ENCODE measurements around the gene CDK18. TPM values are rescaled to one million over a fixed set of nuclear protein-coding genes. Genes with fewer than 3 reads are reported as not detected.

CDK18 gene
- total and polyA plus RNA-seq, 9 of the 15 experiments (the other 6 are each of a cell fraction or from before 2014, with no cell fraction given), result 0.05 to 0.69 (median 0.17) TPM; not detected in 2

GRCh38 chr1:205517763-205518162 is 13.3 kb downstream of the CDK18 start:
- ChIA-PET POLR2A (interaction anchor here (0.7 to 1.0 kb wide), 2 partner anchors 25 to 89 kb away, joined by 3 read pairs; no protein-coding TSS in a partner anchor), CTCF (ENCODE audit: low intra/inter-chr PET ratio) (no interaction called here)
- Histone ChIP-seq H3K4me2 (ENCODE audit: insufficient read depth, low read length) (no peak overlapping the region), H4K20me1 (replicated peaks; ENCODE audit: control insufficient read depth, insufficient read depth, low read length) (0 out of 2 replicates have a peak, but pooled peaks cover 9% of the 10 kb centered on the region), H2AFZ (ENCODE audit: low read depth, low read length) (no peak overlapping the region), H3K27me3 (ENCODE audit: control insufficient read depth in 2 of 2, insufficient read depth in 2 of 2, low read length in 2 of 2) (peaks cover 7 to 46% of the 10 kb centered on the region in 2 experiments; a peak in 4 of 5 replicates), H3K36me3 (ENCODE audit: control insufficient read depth, insufficient read depth, low read length) (no peaks in the 10 kb centered on the region), H3K9me1 (ENCODE audit: control insufficient read depth, insufficient read depth, low read length) (no peaks in the 10 kb centered on the region), H3K4me1 (replicated peaks in 1 of 2; ENCODE audit: control insufficient read depth in 2 of 2, insufficient read depth in 2 of 2, low read length in 2 of 2) (peaks cover 0 to 5% of the 10 kb centered on the region in 2 experiments; a peak in 2 of 5 replicates), H3K4me3 (no peak overlapping the region), H3K79me2 (ENCODE audit: control insufficient read depth, insufficient read depth, low read length) (no peaks in the 10 kb centered on the region), H3K27ac (ENCODE audit: extremely low read depth, low read depth, low read length) (no peak overlapping the region), H3K9ac (ENCODE audit: insufficient read depth in 1 of 2, low read depth in 2 of 2, low read length in 2 of 2) (no peak overlapping the region), H3K9me3 (replicated peaks; ENCODE audit: control insufficient read depth, insufficient read depth, low read depth, low read length) (no peaks in the 10 kb centered on the region)
- ATAC-seq (no peak), DNase-seq (ENCODE audit: extremely low read depth in 1 of 4, low spot score in 3 of 4) (no peak), FAIRE-seq (peak; percentile 32)
- in situ Hi-C loops (cut with MboI), result no loop called here
- WGBS (ENCODE audit: insufficient coverage, low coverage, missing lambda C conversion rate), result 0% methylated on average over 5 of the region's 5 CpGs
- intact Hi-C loops (cut with micrococcal nuclease), result no loop called here
- no TSS peak for BruUV-seq (replicated peaks)
- TF ChIP-seq FOXP4 (CRISPR knock-in tag; IDR thresholded peaks at IDR 0.05; ENCODE audit: borderline replicate concordance) (no peak), NFE2L1 (tag; IDR thresholded peaks at IDR 0.05; ENCODE audit: borderline replicate concordance, low read depth) (no peak), TAF9B (IDR thresholded peaks at IDR 0.05; ENCODE audit: partially characterized antibody) (no peak), KHSRP (IDR thresholded peaks at IDR 0.05) (no peak), PTBP1 (IDR thresholded peaks at IDR 0.05; ENCODE audit: low read depth, low read length) (no peak), RAD51 (IDR thresholded peaks at IDR 0.05; ENCODE audit: borderline replicate concordance, low read depth) (no peak), CHD4 (IDR thresholded peaks at IDR 0.05; ENCODE audit: insufficient read depth, insufficient replicate concordance, low read depth, low read length, poor library complexity, severe bottlenecking) (no peak), SRSF3 (IDR thresholded peaks at IDR 0.05; ENCODE audit: insufficient read depth, low read length) (no peak)
- TF ChIP-seq, protein P1, sequence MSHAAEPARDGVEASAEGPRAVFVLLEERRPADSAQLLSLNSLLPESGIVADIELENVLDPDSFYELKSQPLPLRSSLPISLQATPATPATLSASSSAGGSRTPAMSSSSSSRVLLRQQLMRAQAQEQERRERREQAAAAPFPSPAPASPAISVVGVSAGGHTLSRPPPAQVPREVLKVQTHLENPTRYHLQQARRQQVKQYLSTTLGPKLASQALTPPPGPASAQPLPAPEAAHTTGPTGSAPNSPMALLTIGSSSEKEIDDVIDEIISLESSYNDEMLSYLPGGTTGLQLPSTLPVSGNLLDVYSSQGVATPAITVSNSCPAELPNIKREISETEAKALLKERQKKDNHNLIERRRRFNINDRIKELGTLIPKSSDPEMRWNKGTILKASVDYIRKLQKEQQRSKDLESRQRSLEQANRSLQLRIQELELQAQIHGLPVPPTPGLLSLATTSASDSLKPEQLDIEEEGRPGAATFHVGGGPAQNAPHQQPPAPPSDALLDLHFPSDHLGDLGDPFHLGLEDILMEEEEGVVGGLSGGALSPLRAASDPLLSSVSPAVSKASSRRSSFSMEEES (CRISPR knock-in tag; IDR thresholded peaks at IDR 0.05), result no peak
